Right lobe of liver (tissue), 4 donors: ENCODE results near the gene RAPGEF2.

Experiments used
- CTCF ChIP-seq, 4 donors: fragments of 200-600 bp in 3 of 4; fragments of 450-650 bp in 1 of 4; IDR thresholded peaks; one replicate each; pipeline versions ENCODE4 v1.5.1 to v1.8.0; 2016 to 2022; ENCODE audit warnings: antibody characterized with exemption in 4 of 4, mild to moderate bottlenecking in 2 of 4
- POLR2A ChIP-seq: fragments of 450-650 bp; IDR thresholded peaks from one replicate; pipeline ENCODE4 v1.6.1; 2017; ENCODE audit warnings: antibody characterized with exemption, mild to moderate bottlenecking
- donor health status: DM: no; HTN: no; CAD: no.
- donor health status: DM: no; HTN: no; CAD: no.
- donor health status: DM: no; HTN: yes; CAD: no.

GRCh38 chr4:159070742-159071141 lies 32.1 kb upstream of the RAPGEF2 start:
- no peak for TF ChIP-seq POLR2A
- no peak for TF ChIP-seq CTCF (IDR thresholded peaks at IDR 0.05)
